ENCODE results near the gene TOP3A. TPM values are rescaled to one million over a fixed set of nuclear protein-coding genes. Genes with fewer than 3 reads are reported as not detected.

The TOP3A gene
- total RNA-seq, 1 experiment from 2014 or later = 48.8 TPM

GRCh38 chr17:18323507-18324139, 8.8 kb upstream of the TOP3A start:
- ChIA-PET CTCF (interaction anchor here (0.8 to 2.2 kb wide), 3 partner anchors 75 to 379 kb away, joined by 3 to 5 read pairs (median 3); no protein-coding TSS in a partner anchor), POLR2A (no interaction called here), RAD21 (ENCODE audit: low non-redundant PET in 1 of 2, low total read pairs in 2 of 2, uncharacterized antibody in 2 of 2, unreplicated experiment in 2 of 2) (no interaction called here)
- DNase-seq (ENCODE audit: low read depth, low spot score) (no peak), ATAC-seq (no peak)
- 0 out of 2 replicates have a peak, but pooled peaks cover 1% of the 10 kb centered on the region for H3K79me2 ChIP-seq (ENCODE audit: insufficient read depth, low read length)
- H3K27ac ChIP-seq (ENCODE audit: low read depth, low read length) = no peak overlapping the region
- H3K4me2 ChIP-seq (ENCODE audit: low read length) = no peak overlapping the region
- H3K36me3 ChIP-seq (ENCODE audit: control insufficient read depth in 1 of 2, insufficient read depth in 2 of 2, low read length in 2 of 2) = peaks cover under 1 to 9% of the 10 kb centered on the region in 2 experiments; a peak in 3 of 4 replicates
- H3K4me1 ChIP-seq (ENCODE audit: control insufficient read depth in 1 of 2, insufficient read depth in 2 of 2, low read length in 2 of 2) = no peaks in the 10 kb centered on the region
- H3K9me2 ChIP-seq (ENCODE audit: insufficient read depth) = no peaks in the 10 kb centered on the region
- no peak overlapping the region for H3K9ac ChIP-seq (ENCODE audit: low read length)
- no peak for TF ChIP-seq EGR1 (IDR thresholded peaks at IDR 0.05; ENCODE audit: low read depth)
- TF ChIP-seq ZNF274 (IDR thresholded peaks at IDR 0.05; ENCODE audit: low read depth, low read length) = no peak
- no peak for TF ChIP-seq TCF7L2 (IDR thresholded peaks at IDR 0.05; ENCODE audit: borderline replicate concordance, extremely low read depth, insufficient read depth, insufficient read length)
- TF ChIP-seq SRF (IDR thresholded peaks at IDR 0.05; ENCODE audit: low read depth) = no peak
- TF ChIP-seq RAD21 (IDR thresholded peaks at IDR 0.05; ENCODE audit: low read depth) = no peak
- no peak for TF ChIP-seq EZH2phosphoT487 (IDR thresholded peaks at IDR 0.05; ENCODE audit: borderline replicate concordance)
- no peak for TF ChIP-seq REST (IDR thresholded peaks at IDR 0.05; ENCODE audit: low read depth)
- no peak for TF ChIP-seq POLR2A (IDR thresholded peaks at IDR 0.05; ENCODE audit: borderline replicate concordance, extremely low read depth, insufficient read depth, insufficient read length)
- H3K27me3 ChIP-seq (ENCODE audit: insufficient read depth, low read length) = no peaks in the 10 kb centered on the region
- no peaks in the 10 kb centered on the region for H4K20me1 ChIP-seq (ENCODE audit: insufficient read depth)
- BruUV-seq (replicated peaks) = no TSS peak
- no peak overlapping the region for H2AFZ ChIP-seq (ENCODE audit: low read depth, low read length, poor library complexity, severe bottlenecking)
- H3K4me3 ChIP-seq (replicated peaks in 1 of 2; ENCODE audit: low read depth in 1 of 2, low read length in 2 of 2) = no peak overlapping the region
- intact Hi-C loops (cut with micrococcal nuclease) = no loop called here
- no peaks in the 10 kb centered on the region for H3K9me3 ChIP-seq (ENCODE audit: control insufficient read depth in 1 of 2, insufficient read depth in 1 of 2, low read depth in 1 of 2, low read length in 2 of 2)
